Mesothelial cell of epicardium (in vitro differentiated cells): Measurements from ENCODE around the gene ADAMTS12. TPM values are rescaled to one million over a fixed set of nuclear protein-coding genes. Genes with fewer than 3 reads are reported as not detected.

Experiments
- DNase-seq, 2 experiments: peaks; one replicate each; pipeline ENCODE4 v3.0.0; 2021; ENCODE audit warnings: low spot score in 2 of 2; ENCODE audit not compliant: unreplicated experiment in 2 of 2
- H3K27ac Mint-ChIP-seq: 2 replicates; pipeline ENCODE4 v1.8.0; 2021; ENCODE audit warnings: mixed read lengths
- H3K27me3 Mint-ChIP-seq: 2 replicates; pipeline ENCODE4 v1.8.0; 2021; ENCODE audit warnings: low read depth, mixed read lengths
- H3K36me3 Mint-ChIP-seq: 2 replicates; pipeline ENCODE4 v1.8.0; 2021; ENCODE audit warnings: mixed read lengths
- H3K4me1 Mint-ChIP-seq: 2 replicates; pipeline ENCODE4 v1.8.0; 2021; ENCODE audit warnings: mixed read lengths
- H3K4me3 Mint-ChIP-seq: 2 replicates; pipeline ENCODE4 v1.8.0; 2021; ENCODE audit warnings: mild to moderate bottlenecking, moderate library complexity, mixed read lengths
- H3K9me3 Mint-ChIP-seq: 2 replicates; pipeline ENCODE4 v1.8.0; 2021; ENCODE audit warnings: mixed read lengths
- total RNA-seq: library from RNA; stranded (reverse); gene quantifications from 3 replicates; pipeline ENCODE4 v1.2.1, GENCODE V29; 2021
- TF ChIP-seq, protein P1 (sequence below): fragments of 200-600 bp; sonication (generic); IDR thresholded peaks from one replicate; pipeline ENCODE4 v1.5.0; 2021; ENCODE audit warnings: antibody characterized with exemption; ENCODE audit not compliant: unreplicated experiment

ADAMTS12 gene
- total RNA-seq, 1 donor from 2014 or later: 14.0 TPM

- Mint-ChIP-seq H3K36me3 (no peaks in the 10 kb centered on the region), H3K4me3 (no peak overlapping the region), H3K27me3 (peaks cover 39% of the 10 kb centered on the region), H3K27ac (no peak overlapping the region), H3K4me1 (peaks cover 4% of the 10 kb centered on the region), H3K9me3 (no peaks in the 10 kb centered on the region)
- DNase-seq: no peak
- TF ChIP-seq, protein P1, sequence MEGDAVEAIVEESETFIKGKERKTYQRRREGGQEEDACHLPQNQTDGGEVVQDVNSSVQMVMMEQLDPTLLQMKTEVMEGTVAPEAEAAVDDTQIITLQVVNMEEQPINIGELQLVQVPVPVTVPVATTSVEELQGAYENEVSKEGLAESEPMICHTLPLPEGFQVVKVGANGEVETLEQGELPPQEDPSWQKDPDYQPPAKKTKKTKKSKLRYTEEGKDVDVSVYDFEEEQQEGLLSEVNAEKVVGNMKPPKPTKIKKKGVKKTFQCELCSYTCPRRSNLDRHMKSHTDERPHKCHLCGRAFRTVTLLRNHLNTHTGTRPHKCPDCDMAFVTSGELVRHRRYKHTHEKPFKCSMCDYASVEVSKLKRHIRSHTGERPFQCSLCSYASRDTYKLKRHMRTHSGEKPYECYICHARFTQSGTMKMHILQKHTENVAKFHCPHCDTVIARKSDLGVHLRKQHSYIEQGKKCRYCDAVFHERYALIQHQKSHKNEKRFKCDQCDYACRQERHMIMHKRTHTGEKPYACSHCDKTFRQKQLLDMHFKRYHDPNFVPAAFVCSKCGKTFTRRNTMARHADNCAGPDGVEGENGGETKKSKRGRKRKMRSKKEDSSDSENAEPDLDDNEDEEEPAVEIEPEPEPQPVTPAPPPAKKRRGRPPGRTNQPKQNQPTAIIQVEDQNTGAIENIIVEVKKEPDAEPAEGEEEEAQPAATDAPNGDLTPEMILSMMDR: no peak
Observed at GRCh38 chr5:33934176-33934575, 42.4 kb upstream of the ADAMTS12 start.

GRCh38 chr5:33933723-33934169, 42.0 kb upstream of the ADAMTS12 start:
- no peak overlapping the region for H3K27ac Mint-ChIP-seq
- no peak overlapping the region for H3K4me3 Mint-ChIP-seq
- H3K36me3 Mint-ChIP-seq: no peaks in the 10 kb centered on the region
- peaks cover 36% of the 10 kb centered on the region for H3K27me3 Mint-ChIP-seq
- TF ChIP-seq, protein P1: no peak
- H3K4me1 Mint-ChIP-seq: peaks cover 4% of the 10 kb centered on the region
- no peaks in the 10 kb centered on the region for H3K9me3 Mint-ChIP-seq
- DNase-seq: no peak

GRCh38 chr5:33931136-33931535, 39.3 kb upstream of the ADAMTS12 start:
- no peak overlapping the region for H3K27ac Mint-ChIP-seq
- H3K27me3 Mint-ChIP-seq: peaks cover 14% of the 10 kb centered on the region
- TF ChIP-seq, protein P1: no peak
- peaks cover 10% of the 10 kb centered on the region for H3K4me1 Mint-ChIP-seq
- no peaks in the 10 kb centered on the region for H3K36me3 Mint-ChIP-seq
- H3K4me3 Mint-ChIP-seq: no peak overlapping the region
- DNase-seq: no peak
- no peaks in the 10 kb centered on the region for H3K9me3 Mint-ChIP-seq

DNA sequence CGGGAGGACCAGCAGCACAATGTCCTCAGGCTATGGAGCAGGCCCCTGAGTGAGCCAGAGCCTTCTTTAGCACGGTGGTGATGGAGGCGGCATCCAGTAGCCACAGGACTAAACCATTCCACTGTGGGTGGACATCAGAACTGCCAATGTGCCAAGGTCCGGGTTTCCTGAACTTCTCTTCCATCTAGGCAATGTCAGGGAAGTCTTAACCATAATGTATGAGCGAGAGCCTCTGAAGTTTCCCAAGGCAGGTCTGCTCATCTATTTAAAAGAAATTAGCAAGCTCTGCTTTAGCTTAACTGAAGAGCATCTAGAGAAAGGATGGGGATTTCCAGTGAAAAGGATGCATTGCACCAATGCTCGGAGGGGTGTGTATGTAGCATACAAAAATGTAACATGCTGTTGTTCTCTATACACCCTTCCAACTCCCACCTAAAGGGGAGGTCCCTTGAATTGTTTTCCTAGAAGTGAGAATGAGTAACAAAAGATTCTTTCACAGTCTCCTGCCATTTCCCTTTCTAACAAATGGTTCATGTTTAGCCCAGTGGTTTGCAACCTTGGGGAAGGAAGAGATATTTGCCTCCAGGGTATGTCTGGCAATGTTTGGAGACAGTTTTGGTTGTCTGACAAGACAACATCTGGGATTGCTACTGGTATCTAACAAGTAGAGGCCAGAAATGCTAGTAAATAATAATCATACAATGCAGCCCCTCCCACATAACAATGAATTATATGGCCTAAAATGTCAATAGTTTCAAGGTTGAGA, 38.3 kb upstream of the ADAMTS12 start:
- no peak for DNase-seq
- no peaks in the 10 kb centered on the region for H3K9me3 Mint-ChIP-seq
- H3K27me3 Mint-ChIP-seq: peaks cover 6% of the 10 kb centered on the region
- H3K4me1 Mint-ChIP-seq: peaks cover 6% of the 10 kb centered on the region
- TF ChIP-seq, protein P1: no peak
- no peak overlapping the region for H3K4me3 Mint-ChIP-seq
- no peak overlapping the region for H3K27ac Mint-ChIP-seq
- no peaks in the 10 kb centered on the region for H3K36me3 Mint-ChIP-seq

GRCh38 chr5:33928283-33928682, 36.5 kb upstream of the ADAMTS12 start:
- no peaks in the 10 kb centered on the region for H3K36me3 Mint-ChIP-seq
- no peak overlapping the region for H3K27ac Mint-ChIP-seq
- no peaks in the 10 kb centered on the region for H3K9me3 Mint-ChIP-seq
- TF ChIP-seq, protein P1: no peak
- DNase-seq: no peak
- peaks cover 6% of the 10 kb centered on the region for H3K27me3 Mint-ChIP-seq
- no peak overlapping the region for H3K4me3 Mint-ChIP-seq
- H3K4me1 Mint-ChIP-seq: peaks cover 6% of the 10 kb centered on the region

DNA sequence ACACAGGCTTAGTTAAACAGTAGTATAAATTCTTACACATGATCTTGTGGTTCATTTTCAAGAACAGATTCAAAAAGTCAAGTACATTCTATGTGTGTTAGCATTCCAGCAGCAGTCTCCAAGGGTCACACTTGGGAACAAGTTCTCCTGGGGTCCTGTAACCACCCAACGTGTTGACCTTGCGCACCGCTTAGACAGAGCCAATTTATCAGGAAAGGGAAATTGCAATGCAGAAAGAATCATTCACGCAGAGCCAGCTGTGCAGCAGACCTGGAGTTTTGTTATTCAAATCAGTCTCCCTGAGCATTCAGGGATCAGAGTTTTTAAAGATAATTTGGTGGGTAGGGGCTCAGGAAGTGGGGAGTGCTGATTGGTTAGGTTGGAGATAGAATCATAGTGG, 35.9 kb upstream of the ADAMTS12 start:
- no peak overlapping the region for H3K27ac Mint-ChIP-seq
- DNase-seq: no peak
- H3K9me3 Mint-ChIP-seq: no peaks in the 10 kb centered on the region
- H3K27me3 Mint-ChIP-seq: peaks cover 2% of the 10 kb centered on the region
- H3K4me3 Mint-ChIP-seq: no peak overlapping the region
- TF ChIP-seq, protein P1: no peak
- no peaks in the 10 kb centered on the region for H3K36me3 Mint-ChIP-seq
- peaks cover 6% of the 10 kb centered on the region for H3K4me1 Mint-ChIP-seq
